Middle frontal gyrus (tissue), 1 donor: Measurements from ENCODE around the gene NFATC2.

ENCODE experiments used
- DNase-seq: peaks from one replicate; pipeline ENCODE4 v3.0.0-alpha.2; 2015; ENCODE audit warnings: low spot score; ENCODE audit errors: extremely low spot score

NFATC2 gene

DNA sequence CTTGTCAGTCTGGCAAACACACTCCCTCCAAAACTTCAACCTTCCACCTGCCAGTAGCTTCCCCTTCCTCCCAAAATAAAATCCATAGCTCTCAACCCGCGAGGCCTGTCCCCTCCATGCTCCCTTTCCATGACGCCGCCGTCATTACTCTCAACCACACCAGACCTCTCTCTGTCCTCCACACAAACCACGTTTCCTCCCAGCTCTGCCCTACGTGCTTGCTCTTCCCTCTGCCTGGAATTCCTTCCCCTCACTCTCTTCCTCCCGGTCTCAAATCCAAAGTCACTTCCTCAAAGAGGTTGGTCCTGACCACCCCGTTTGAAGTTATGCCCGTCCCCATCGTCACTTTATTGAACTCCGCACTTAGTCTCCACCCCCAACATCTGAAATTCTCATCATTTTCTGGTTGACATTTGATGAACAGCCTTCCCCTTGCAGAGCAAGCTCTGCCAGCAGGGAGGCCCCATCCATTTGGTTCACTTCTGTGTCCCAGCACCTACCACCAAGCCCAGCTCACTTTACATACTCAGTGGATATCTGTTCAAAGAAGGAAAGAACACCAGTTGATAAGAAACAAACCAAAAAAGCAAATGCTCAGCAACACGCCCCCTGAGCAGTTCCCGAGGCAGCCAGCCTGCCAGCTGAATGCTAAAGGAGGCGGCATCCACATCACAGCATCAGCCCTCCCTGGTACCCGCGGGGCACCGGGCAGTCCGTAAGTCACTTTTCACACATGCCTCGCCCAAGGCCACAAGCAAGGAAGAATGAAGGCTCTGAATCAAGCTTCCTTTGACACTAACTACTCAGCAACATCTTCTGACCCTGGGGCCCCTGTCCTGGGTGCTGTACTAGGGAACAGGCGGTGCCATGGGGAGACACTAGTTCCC is 125.0 kb downstream of the NFATC2 start:
- no peak for DNase-seq

DNA sequence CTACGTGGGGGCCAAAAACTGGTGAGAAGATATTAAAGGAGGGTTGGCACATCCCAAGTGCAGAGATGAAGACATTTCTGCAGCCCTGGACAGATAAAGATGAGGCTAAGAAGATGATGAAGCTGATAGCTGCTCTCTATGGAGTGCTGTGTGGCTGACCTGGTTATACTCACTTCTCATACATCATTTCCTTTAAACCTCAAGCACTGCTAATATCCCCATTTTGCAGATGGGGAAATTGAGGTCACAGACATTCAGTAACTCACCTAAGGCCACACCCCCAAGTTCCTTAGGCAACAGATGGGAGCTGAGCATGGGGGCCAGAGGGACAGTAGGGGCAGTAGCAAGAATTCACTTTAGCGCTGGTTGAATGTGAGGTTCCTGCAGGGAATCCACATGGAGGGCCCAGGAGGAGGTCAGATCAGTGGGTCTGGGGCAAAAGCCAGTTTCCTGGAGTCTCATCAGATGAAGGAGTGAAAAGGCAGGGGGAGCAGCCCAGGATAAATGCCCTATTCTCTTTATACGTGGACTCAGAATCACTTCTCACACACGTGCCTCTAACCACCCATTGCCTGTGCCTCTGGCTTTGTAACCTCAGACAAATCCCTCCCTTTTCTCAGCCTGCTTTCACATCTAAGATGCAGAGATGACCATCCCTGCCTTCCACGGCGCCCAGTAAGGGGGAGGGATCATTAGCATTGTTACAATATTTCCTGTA is 125.8 kb downstream of the NFATC2 start:
- DNase-seq, result no peak

DNA sequence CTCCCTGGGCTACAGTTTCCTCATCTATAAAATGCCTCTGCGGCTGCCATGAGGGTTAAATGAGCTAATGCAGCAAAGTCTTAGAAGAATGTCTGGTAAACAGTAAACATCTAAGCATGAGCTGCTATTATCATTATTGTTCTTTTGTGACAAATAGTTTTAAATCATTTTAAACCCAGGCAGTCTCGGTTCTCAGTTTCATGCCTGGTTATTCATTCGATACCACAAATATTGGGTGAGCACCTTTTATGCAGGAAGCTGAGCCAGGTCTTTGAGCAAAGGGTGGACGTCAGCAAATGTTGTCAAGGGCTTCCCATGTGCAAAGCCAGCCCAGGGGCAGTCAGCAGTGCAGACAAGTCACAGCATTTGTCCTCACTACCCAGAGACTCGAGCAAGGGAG is 128.7 kb downstream of the NFATC2 start:
- DNase-seq, result no peak

DNA sequence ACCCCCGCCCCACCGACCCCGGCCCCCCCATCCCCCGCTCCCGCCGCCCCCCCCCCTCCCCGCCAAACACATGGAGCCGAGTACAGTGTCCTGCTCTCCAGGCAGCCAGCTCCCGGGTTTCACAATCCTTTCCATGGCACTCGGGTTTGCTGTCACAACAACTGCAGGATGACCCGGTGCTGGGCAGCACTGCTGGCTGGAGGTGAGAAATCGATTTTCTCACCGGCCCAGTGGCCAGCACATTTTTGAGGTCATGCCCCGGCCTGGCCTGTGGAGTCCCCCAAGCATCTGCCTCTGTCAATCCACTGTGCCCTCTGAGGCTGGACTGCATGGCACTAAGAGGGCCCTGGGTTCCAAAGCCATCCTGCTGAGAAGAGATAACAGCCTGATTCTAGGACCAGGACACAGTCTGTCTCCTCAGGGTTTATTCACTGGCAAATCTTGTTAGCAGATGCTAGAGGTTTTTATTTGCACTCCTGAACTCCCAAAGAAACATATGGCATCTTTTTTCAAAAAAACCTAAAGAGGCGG is 129.5 kb downstream of the NFATC2 start:
- no peak for DNase-seq

DNA sequence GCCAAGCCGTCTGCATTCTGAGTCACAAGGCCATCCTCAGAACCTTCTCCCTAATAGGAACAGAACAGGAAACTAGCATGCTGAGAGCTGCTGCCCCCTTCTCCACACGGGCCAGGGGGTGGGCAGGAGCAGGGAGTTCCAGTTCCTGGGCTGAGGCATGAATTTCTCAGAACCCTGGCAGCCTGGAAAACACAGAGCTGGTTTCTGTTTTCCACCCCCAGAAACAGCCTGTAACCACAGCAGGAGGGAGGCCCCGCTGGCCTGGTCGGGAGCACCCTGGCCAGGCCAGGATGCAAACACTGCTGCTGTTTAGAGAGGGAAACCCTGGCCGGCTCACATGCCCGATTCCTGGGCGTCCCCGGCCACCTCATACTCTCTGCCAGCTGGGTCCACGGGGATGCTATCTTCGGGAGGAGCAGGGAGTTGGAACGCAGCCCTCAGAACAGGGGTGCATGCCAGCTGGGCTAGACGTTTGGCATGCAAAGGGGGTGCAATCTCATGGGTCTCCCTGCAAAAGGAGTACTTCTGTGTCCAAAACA is 130.1 kb downstream of the NFATC2 start:
- no peak for DNase-seq

DNA sequence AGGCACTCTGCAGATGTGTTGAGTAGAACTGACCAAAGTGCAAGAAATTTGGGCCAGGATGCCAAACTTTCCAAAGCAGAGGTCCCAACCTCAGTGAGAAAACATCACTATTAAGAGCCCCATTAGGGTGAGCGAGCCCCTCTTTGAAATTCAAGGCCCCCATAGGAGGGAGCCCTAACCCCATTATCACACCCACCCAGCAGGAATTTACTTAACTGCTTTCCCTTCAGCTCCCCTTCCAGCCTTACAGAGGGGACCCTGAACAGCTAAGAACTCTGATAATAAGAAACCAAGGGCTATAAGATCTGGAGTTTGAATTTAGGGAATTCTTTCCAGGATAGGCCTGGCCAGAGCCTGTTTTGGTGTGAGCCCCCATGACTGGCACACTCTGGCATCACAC is 130.6 kb downstream of the NFATC2 start:
- no peak for DNase-seq

DNA sequence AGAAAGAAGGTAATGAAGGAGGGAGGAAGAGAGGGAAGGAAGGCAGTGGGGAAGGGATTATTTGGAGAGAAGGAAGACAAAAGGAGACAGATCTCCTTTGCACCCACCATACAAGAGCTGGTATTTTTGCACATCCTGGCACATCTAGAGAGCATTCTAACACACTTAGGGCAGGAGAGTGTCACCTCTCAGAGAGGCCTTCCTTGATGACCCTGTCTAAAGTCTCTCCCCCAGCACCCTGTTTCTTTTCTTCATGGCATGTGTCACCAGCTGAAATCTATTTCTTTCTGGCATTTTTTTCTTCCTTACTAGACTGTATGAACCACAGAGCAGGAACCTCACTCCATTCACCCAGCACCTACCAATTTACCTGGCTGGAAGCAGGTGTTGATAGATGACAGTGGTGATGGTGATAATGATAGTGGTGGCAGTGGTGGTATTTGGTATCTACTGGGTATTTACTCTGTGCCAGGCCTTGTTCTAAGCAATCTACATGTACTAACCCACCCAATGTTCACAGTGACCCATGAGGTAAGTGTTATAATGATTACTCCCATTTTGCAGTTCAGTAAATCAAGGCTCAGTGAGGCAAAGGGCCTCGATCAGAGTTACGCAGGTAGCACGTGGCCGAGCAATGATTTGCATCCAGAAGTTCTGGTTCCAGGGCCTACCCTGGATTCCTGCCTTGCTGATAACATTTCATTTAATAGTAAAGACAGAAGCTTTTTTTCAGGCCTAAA is 131.8 kb downstream of the NFATC2 start:
- DNase-seq, result no peak

DNA sequence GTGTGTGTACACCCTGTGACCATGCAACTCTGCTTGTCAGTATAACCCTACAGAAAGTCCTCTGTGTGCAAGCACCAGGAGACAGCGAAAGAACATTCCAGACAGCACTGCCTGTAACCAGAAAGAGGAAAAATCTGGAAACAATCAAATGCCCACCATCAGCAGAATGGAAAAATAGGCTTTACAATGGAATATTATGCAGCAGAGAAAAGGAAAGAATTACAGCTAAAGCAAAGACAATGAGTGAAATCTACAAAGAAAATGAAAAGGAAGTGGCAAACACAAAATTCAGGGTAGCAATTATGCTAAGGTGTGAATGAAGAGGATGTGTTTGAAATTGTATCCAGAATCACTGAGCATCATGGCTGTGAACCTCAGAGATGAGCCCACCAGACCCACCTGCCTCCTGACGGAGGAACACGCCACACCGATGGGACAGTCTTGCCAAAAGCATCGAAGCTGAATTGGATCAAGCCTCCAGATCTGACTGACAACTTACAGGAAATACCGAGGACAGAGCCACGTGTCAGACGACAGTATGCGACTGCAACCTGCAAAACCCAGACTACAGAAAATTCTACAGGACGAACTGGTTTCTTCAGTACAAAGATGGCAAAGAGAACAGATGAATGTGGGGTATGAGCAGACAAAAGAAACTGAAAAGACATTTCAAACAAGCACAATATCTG is 133.2 kb downstream of the NFATC2 start:
- no peak for DNase-seq

DNA sequence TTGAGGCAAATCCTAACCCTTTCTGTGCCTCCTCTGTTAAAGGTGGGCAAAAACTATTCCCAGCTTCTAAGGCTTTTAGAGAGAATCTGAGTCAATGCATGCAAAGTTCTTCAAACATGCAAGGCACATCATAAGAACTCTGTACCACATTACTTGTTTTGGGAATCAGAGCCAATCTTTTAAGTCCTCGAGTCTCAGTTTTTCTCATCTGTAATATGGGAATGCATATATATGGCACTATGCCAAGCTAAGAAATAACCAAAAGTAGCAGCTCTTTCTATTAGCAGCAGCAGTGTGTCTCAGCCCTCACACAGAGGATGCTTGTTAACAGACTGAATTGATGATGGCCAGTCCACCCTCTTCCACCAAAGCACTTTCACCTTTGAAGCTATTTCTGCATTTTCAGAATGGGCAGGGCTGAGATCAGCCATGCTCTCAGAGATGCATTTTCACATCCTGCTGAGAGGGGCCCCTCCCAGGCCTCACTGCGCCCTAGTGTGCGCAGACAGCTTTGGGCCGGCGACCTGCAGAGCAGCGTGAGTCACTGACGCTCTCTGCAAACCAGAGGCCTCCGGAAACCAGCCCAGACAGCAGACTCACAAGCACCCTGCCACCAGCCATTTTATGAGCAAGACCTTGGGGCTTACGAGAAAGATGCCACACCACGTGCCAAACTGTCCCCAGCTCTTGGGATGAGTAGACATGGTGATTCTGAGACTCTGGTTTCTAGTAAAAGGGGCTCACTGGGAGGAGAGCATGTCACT is 138.0 kb downstream of the NFATC2 start:
- DNase-seq, result no peak

DNA sequence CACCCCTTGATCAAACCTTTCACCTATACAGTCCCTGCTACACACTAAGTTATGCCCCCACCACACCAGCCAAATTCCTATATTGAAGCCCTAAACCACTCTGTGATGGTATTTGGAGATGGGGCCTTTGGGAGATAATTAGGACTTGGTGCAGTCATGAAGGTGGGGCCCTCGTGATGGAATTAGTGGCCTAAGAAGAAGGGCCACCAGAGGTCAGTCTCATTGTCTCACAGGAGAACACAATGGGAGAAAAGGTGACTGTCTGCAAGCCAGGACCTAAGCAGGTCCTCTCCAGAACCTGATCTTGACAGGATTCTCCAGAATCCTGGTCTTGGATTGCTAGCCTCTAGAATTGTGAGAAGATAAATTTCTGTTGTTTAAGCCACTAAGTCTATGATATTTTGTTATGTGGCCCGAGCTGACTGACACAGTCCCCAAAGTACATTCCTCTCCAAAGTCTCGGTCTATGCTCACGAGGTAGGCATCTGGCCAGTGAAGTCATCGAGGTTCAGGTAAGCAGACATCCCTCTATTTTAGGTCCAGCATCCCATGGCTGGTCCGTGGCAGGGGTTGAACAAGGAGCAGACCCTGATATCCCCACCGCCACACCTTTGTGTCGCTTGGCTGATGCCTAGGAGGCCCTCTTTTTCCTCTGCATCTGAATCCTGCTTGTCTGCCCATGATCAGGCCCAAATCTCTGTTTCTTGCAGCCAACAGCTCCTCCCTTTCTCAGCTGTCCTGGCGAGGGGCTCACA is 138.9 kb downstream of the NFATC2 start:
- no peak for DNase-seq

DNA sequence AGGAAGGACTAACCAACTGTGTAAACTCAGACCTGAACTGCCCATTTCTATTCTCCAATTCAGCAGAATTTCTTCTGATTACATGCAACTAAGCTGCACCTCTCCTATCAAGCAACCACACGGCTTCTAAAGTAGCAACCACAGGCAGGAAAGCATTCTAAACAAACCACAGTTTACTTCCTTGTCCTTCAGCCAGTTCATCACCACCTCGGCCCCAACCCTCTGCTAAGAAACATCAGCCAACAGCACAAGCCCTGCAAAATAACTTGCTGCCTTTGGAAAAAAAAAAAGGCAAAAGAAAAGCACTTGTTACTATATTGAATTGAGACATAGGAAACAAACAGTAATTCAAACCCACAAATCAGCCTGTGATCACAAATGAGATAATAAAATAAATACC is 140.3 kb downstream of the NFATC2 start:
- DNase-seq, result no peak

DNA sequence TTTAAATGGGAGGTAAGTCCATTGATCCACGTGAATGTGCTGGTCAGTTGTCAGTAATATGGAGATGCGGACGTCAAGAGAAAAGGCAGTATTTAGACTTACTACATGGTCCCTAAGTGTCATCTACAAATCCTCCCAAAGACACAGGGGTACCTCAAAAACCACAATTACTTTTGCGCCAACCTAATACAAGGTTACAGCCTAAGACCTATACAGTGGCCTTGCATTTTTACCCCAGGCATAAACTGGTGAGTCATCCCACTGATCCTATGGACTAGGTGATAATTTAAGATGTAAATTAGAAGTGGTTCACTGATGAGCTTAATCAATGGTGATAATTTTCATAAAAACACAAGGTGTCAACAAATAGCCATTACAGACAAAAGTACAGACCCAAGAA is 141.0 kb downstream of the NFATC2 start:
- DNase-seq, result no peak

DNA sequence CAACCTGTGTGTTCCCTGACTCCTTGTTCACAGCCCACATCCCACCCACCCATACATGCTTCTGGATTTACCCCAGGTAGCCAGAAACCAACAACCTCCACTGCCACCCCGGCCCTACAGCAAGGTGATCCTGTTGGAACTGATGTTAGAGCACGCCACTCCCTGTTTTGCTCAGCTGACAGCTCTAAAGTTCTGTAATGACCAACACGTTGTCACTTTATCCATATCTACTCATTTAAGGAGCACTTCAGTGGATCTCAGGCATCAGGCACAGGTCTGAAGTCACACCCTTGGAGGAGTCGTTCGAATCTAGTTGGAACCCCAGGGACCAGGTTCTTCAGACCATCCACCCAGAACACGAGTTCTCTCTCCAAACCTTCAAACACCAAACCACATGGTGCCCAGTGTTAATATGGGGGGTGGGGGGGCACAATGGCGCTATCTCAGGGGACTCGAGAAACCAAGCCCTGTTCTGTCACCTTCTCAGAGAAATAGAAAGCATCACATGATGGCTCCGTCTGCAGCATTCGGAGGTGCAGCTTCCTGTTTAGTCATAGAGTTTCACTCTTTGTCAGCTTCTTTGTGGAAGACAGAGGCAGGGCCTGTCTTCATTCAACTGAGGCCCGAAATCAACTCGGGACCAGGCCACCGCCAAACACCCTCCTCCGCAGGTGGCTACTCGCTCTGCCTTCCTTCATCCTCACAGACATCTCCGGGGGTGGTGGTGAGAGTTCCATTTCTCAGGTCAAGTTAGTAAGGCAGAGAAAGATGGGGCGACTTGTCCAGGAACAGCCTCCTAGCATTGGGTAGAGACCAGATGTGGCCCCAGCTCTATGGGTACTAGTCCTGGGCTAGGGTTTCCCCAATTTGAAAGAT is 142.2 kb downstream of the NFATC2 start:
- no peak for DNase-seq

DNA sequence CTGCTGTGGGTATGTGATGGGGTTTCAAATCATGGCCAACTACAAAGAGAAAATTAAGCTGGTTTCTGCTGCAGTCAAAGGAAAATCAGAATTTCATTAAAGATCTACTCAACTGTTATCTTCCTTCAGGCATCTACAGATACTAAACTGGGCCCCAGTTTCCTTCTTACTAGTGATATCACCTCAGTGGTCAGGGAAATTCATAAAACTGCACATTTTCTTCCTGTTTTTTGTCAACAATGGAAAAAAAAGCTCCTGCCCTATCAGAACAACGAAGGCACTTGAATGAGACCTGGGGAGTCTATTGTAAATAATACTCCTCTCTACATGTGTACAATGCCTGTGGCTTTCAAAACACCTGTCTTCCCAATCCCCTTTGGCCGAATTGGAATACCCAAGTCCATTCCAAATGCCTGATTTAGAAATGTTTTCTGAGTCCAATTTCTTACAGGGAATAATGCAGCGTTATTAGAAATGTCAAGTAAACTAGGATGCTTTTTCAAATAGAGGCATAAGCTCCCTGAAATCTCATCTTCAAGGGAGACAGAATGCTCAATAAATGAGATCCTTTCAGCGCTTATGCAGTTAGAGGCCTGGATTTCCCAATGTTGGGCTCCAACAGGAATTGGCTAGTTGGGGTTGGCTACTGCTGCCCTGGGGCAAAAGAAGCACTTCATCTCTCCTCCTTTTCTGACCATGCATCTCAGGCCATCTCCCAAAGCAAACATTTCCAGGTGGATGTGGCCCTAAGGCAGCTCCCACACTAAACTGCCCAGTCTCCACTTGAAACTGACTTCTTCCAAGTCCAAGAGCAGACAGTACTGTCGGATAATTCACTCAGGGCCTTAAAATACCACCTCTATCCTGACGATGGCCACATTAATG is 143.3 kb downstream of the NFATC2 start:
- DNase-seq, result no peak

DNA sequence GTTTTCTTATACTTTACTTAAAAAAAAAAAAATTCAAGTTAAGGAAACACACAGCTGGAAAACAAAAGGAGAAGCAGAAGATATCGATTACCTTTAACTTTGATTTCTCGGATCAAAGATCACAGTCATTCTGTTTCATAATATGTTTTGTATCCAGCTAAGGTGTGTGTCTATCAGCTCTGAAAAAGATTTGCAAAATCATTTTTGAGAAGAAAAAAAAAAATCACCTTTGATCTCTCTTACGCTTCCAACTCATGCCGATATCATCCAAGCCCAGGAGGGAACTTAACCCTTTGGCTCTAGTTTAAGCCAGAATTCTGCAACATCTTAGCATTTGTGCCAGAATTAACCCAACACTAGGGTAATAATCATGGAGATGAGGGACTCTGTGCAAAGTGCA is 144.0 kb downstream of the NFATC2 start:
- no peak for DNase-seq

DNA sequence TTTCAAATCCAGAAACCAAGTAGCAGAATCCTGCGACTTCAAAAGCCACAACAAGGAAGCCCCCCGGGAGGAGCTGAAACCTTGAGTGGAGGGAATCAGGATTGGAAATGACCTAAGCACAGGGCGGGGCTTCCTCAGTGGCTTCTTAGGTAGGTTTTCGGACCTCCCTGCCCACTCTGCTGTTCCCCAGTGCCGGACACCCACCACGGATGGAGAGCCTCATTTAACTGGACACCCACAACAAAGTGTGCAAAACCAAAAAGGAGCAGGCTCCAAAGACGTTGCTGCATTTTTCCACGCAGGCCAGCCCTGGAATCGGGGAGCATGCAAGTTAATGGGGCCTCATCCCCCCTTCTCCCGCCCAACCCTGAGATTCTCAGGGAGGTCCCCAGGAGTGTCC is 144.4 kb downstream of the NFATC2 start:
- no peak for DNase-seq

DNA sequence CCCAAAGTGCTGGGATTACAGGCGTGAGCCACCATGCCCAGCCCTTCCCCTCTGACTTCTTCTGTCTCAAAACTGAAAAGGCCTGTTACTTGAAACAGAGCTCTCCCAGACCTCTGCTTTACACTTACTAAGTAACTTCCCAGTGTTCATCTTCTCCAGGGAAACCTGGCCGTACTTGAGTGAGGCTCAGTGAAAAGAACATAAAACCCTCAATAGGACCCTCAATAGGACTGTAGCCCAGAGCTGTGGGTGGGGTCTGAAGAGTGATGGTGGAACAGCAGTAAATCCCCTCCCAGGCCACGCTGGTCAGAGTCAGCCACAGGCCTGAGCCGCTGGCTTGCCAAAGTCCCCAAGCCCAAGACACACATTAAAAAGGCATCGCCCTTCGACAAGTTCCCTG is 145.4 kb downstream of the NFATC2 start:
- DNase-seq, result no peak
